Sigmoid colon (tissue), 4 donors: Measurements from ENCODE around the gene MAZ.

Experiments
- POLR2A ChIP-seq, 2 donors: fragments of 450-650 bp; IDR thresholded peaks; one replicate each; pipeline ENCODE4 v1.6.1; 2016; ENCODE audit warnings: antibody characterized with exemption in 2 of 2, mild to moderate bottlenecking in 2 of 2, moderate library complexity in 2 of 2
- POLR2AphosphoS5 ChIP-seq, 4 donors: sonication (generic); formaldehyde crosslinking; IDR thresholded peaks; one replicate each; pipeline ENCODE4 v1.6.1; 2017; ENCODE audit warnings: antibody characterized with exemption in 4 of 4
- TF ChIP-seq, protein P1 (sequence below), 4 experiments: fragments of 450-650 bp in 3 of 4; fragments of 200-600 bp in 1 of 4; IDR thresholded peaks; one replicate each; pipeline ENCODE4 v1.5.1; 2016 to 2019; ENCODE audit warnings: antibody characterized with exemption in 4 of 4, mild to moderate bottlenecking in 3 of 4, moderate library complexity in 2 of 4

DNA sequence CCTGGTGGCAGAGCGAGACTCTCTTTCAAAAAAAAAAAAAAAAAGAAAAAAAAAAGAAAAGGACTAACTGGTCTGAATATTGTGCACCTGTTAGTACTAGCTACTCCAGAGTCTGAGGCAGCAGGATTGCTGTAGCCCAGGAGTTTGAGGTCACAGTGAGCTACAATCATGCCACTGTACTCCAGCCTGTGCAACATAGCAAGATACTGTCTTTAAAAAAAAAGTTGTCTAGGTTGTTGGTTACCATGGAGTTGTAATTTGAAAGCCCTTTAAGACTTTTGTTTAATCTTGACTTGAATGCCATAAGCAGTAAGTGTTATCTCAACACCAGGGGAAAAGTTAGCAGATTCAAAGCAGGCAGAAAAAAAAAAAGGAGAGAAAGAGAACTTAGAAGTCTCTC, 49.7 kb upstream of the MAZ start:
- TF ChIP-seq, protein P1, sequence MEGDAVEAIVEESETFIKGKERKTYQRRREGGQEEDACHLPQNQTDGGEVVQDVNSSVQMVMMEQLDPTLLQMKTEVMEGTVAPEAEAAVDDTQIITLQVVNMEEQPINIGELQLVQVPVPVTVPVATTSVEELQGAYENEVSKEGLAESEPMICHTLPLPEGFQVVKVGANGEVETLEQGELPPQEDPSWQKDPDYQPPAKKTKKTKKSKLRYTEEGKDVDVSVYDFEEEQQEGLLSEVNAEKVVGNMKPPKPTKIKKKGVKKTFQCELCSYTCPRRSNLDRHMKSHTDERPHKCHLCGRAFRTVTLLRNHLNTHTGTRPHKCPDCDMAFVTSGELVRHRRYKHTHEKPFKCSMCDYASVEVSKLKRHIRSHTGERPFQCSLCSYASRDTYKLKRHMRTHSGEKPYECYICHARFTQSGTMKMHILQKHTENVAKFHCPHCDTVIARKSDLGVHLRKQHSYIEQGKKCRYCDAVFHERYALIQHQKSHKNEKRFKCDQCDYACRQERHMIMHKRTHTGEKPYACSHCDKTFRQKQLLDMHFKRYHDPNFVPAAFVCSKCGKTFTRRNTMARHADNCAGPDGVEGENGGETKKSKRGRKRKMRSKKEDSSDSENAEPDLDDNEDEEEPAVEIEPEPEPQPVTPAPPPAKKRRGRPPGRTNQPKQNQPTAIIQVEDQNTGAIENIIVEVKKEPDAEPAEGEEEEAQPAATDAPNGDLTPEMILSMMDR (IDR thresholded peaks at IDR 0.05): no peak
- no peak for TF ChIP-seq POLR2A (IDR thresholded peaks at IDR 0.05)
- no peak for TF ChIP-seq POLR2AphosphoS5 (IDR thresholded peaks at IDR 0.05)
